Testis (tissue), 3 donors: ENCODE data around the gene TMEM63C. TPM values are rescaled to one million over a fixed set of nuclear protein-coding genes. Genes with fewer than 3 reads are reported as not detected.
"Not testable (repeated sequence)": the region's sequence is repeated elsewhere in the genome, so short reads cannot be mapped to it uniquely, and the experiment has no call there.

Experiments
- DNase-seq: peaks from one replicate; pipeline ENCODE4 v3.0.0-alpha.2; 2019
- H3K27ac ChIP-seq, 2 donors: fragments of 200-600 bp; sonication (generic); one replicate each; pipeline ENCODE4 v1.5.1; 2019
- H3K27me3 ChIP-seq: fragments of 200-600 bp; sonication (generic); one replicate; pipeline ENCODE4 v1.5.1; 2019
- H3K36me3 ChIP-seq: fragments of 200-600 bp; sonication (generic); one replicate; pipeline ENCODE4 v1.5.1; 2017; ENCODE audit warnings: low read depth; ENCODE audit errors: missing control alignments
- H3K4me1 ChIP-seq: fragments of 200-600 bp; sonication (generic); one replicate; pipeline ENCODE4 v1.5.1; 2019
- H3K4me3 ChIP-seq, 2 donors: fragments of 200-600 bp; sonication (generic); one replicate each; pipeline ENCODE4 v1.5.1; 2017 to 2019
- H3K9me3 ChIP-seq: fragments of 200-600 bp; sonication (generic); one replicate; pipeline ENCODE4 v1.5.1; 2017
- POLR2A ChIP-seq: fragments of 450-650 bp; IDR thresholded peaks from one replicate; pipeline ENCODE4 v1.6.1; 2017; ENCODE audit warnings: antibody characterized with exemption, mild to moderate bottlenecking, moderate library complexity
- WGBS, 2 donors: methylation state at CpG; one replicate each; pipeline ENCODE4 v1.1.5; 2018; 5-methylcytosine and 5-hydroxymethylcytosine counted together
- intact Hi-C: fragments of 100-400 bp; cut with DNase I; formaldehyde crosslinking; loops from one replicate; pipeline ENCODE4 v1.15.1; 2023; ENCODE audit warnings: low total_unique reads
- polyA plus RNA-seq: library from polyadenylated mRNA; stranded (reverse); fragments of 350-450 nt; fragmentation: Illumina TruSeq; extraction: RNeasy Lipid Tissue Mini Kit (QIAGEN cat#74804); gene quantifications from one replicate; pipeline ENCODE4 v1.2.3, GENCODE V29; 2014; ENCODE audit warnings: low read depth, low replicate concordance; ENCODE audit not compliant: insufficient read depth
- total RNA-seq, 2 donors: library from RNA; depleted of rRNA; stranded (reverse); fragments of >200 nt; gene quantifications; one replicate each; pipeline ENCODE4 v1.2.3, GENCODE V29; 2016
- TF ChIP-seq, protein P1 (sequence below), 3 experiments: fragments of 450-650 bp in 2 of 3; fragments of 200-600 bp in 1 of 3; sonication (generic) in 1 of 3; IDR thresholded peaks; one replicate each; pipeline ENCODE4 v1.5.1; 2016 to 2019; ENCODE audit warnings: antibody characterized with exemption in 3 of 3, mild to moderate bottlenecking in 2 of 3, moderate library complexity in 1 of 3

Gene TMEM63C
- total and polyA plus RNA-seq, 3 donors from 2014 or later = 14.1 to 21.0 (median 20.7) TPM

DNA sequence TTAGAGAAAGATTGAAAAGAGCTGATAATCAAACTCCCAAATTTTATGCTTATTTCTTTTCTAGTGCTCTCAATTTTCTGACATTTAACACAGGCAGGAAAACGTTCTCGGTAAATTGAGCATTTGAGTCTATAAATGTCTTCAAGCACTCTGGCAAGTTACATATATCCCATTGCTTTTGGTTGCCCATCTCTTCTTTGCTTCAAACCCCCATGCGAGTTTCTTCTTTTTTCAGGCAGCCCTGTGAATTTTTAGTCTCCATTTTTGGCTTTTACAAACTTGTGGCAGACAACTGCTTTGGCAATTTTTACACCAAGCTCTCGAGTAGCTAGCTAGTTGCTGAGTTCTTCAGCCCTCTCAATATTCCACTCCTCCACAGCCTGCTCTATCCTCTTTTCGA is 8.7 kb upstream of the TMEM63C start:
- no peak for DNase-seq
- Histone ChIP-seq H3K4me3 (no peak overlapping the region), H3K4me1 (no peaks in the 10 kb centered on the region), H3K9me3 (no peaks in the 10 kb centered on the region), H3K36me3 (no peaks in the 10 kb centered on the region), H3K27me3 (no peaks in the 10 kb centered on the region), H3K27ac (no peak overlapping the region)
- 77 to 80% methylated on average over 5 of the region's 5 CpGs for WGBS, 2 donors
- intact Hi-C loops = no loop called here
- TF ChIP-seq POLR2A = no peak
- TF ChIP-seq, protein P1, sequence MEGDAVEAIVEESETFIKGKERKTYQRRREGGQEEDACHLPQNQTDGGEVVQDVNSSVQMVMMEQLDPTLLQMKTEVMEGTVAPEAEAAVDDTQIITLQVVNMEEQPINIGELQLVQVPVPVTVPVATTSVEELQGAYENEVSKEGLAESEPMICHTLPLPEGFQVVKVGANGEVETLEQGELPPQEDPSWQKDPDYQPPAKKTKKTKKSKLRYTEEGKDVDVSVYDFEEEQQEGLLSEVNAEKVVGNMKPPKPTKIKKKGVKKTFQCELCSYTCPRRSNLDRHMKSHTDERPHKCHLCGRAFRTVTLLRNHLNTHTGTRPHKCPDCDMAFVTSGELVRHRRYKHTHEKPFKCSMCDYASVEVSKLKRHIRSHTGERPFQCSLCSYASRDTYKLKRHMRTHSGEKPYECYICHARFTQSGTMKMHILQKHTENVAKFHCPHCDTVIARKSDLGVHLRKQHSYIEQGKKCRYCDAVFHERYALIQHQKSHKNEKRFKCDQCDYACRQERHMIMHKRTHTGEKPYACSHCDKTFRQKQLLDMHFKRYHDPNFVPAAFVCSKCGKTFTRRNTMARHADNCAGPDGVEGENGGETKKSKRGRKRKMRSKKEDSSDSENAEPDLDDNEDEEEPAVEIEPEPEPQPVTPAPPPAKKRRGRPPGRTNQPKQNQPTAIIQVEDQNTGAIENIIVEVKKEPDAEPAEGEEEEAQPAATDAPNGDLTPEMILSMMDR (IDR thresholded peaks at IDR 0.05) = no peak

DNA sequence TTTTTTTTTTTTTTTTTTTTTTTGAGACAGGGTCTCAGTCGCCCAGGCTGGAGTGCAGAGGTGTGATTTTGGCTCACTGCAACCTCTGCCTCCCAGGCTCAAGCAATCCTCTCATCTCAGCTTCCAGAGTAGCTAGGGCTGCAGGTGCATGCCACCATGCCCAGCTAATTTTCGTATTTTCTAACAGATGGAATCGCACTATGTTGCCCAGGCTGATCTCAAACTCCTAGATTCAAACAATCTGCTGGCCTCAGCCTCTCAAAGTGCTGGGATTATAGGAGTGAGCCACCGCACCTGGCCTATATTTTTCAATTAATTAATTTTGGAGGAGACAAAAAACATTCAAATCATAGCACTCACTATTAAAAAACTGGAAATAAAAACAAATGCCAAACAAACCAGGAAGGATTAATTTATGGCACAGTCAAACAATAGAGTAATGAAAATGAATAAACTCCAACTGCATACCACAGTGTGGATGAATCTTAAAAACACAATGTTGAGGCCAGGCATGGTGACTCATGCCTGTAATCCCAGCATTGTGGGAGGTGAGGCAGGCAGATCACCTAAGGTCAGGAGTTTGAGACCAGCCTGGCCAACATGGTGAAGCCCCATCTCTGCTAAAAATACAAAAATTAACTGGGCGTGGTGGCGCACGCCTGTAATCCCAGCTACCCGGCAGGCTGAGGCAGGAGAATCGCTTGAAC is 7.5 kb upstream of the TMEM63C start:
- H3K27me3 ChIP-seq, H3K4me1 ChIP-seq, H3K9me3 ChIP-seq, H3K27ac ChIP-seq, intact Hi-C loops, H3K36me3 ChIP-seq, DNase-seq, H3K4me3 ChIP-seq: not testable (repeated sequence)
- 90 to 94% methylated on average over 9 of the region's 9 CpGs for WGBS, 2 donors

DNA sequence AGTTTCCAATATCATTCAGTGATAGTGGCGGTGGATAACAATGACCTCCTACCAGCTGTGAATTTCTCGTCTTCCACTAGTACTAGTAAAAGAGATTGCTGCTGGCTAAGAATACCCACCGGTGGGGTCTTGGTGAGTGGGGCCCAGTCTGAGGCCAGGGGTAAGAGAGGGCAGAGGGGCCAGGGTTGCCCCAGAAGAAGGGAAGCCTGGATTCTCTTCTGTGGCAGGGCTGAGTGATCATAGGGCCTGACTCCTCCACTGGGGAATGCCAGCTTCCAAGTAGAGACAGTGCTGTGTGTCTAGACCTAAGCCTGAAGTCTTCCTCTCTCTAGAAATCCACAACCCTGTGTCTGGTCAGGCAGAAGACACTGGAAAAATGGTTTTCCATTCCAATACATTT is 5.8 kb upstream of the TMEM63C start:
- TF ChIP-seq, protein P1 (IDR thresholded peaks at IDR 0.05) = no peak
- no peak for TF ChIP-seq POLR2A
- 87% methylated on average over 3 of the region's 3 CpGs for WGBS, 2 donors
- H3K4me1 ChIP-seq = no peaks in the 10 kb centered on the region
- no peaks in the 10 kb centered on the region for H3K27me3 ChIP-seq
- no peak overlapping the region for H3K27ac ChIP-seq
- H3K9me3 ChIP-seq = no peaks in the 10 kb centered on the region
- H3K36me3 ChIP-seq = no peaks in the 10 kb centered on the region
- no peak overlapping the region for H3K4me3 ChIP-seq
- DNase-seq = no peak
- intact Hi-C loops = no loop called here

DNA sequence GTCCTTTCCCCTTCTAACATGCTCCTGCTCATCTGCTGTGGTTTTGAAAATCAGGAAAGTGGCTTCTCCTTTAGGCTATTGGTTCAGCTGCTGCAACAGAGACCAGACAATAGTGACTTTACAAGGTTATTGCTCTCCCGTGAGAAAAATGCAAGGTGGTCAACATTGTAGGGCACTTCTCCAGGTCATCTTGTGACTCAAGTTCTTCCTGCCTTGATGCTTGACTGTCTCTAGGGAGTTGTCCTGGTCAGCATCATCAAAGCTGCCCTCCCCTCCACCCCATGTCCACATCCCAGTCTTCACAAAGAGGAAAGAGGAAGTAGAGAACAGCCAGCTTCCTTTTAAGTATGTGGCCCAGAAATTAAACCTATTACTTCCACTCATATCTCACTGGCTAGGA is 3.9 kb upstream of the TMEM63C start:
- no peaks in the 10 kb centered on the region for H3K27me3 ChIP-seq
- 23 to 36% methylated on average over 1 of the region's 1 CpG for WGBS, 2 donors
- intact Hi-C loops = no loop called here

DNA sequence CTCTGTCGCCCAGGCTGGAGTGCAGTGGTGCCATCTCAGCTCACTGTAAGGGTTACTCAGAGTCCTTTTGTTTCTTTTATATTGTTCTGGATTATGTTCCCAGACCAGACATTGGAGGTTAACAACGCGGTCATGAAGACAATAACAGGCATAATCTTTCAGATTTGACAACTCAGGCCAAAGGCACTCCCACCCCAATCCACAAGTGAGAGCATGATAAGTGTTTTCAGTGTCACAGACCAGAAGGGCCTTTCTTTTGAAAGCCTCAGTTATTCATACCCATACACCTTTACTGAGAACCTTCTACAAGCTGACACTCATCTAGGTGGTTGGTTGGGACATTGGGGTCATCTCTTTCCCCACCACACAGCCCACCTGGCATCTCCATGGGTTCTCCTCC is 2.9 kb upstream of the TMEM63C start:
- Histone ChIP-seq H3K27me3 (no peaks in the 10 kb centered on the region), H3K4me1 (no peaks in the 10 kb centered on the region), H3K4me3 (no peak overlapping the region), H3K36me3 (no peaks in the 10 kb centered on the region), H3K27ac (no peak overlapping the region), H3K9me3 (no peaks in the 10 kb centered on the region)
- DNase-seq = no peak
- intact Hi-C loops = no loop called here
- 49 to 51% methylated on average over 3 of the region's 3 CpGs for WGBS, 2 donors
- TF ChIP-seq, protein P1 (IDR thresholded peaks at IDR 0.05) = no peak
- TF ChIP-seq POLR2A = no peak

More for the DNA sequence above, 3.9 kb upstream of the TMEM63C start:
- H3K9me3 ChIP-seq = no peaks in the 10 kb centered on the region
- H3K27ac ChIP-seq = no peak overlapping the region
- H3K4me3 ChIP-seq = no peak overlapping the region
- TF ChIP-seq, protein P1 (IDR thresholded peaks at IDR 0.05) = no peak
- no peak for TF ChIP-seq POLR2A
- H3K36me3 ChIP-seq = no peaks in the 10 kb centered on the region
- DNase-seq = no peak
- H3K4me1 ChIP-seq = no peaks in the 10 kb centered on the region
